Nephron progenitor cell (in vitro differentiated cells): ENCODE results near the gene ALPL.

Experiments used
- DNase-seq: peaks from one replicate; pipeline ENCODE4 v3.0.0; 2021
- H3K27ac Mint-ChIP-seq: 2 replicates; pipeline ENCODE4 v1.8.0; 2021; ENCODE audit warnings: mild to moderate bottlenecking, moderate library complexity, mixed read lengths
- H3K27me3 Mint-ChIP-seq: 2 replicates; pipeline ENCODE4 v1.8.0; 2021; ENCODE audit warnings: mild to moderate bottlenecking, low read depth, mixed read lengths; ENCODE audit not compliant: poor library complexity
- H3K36me3 Mint-ChIP-seq: 2 replicates; pipeline ENCODE4 v1.8.0; 2021; ENCODE audit warnings: low read depth, mixed read lengths
- H3K4me1 Mint-ChIP-seq: 2 replicates; pipeline ENCODE4 v1.8.0; 2021; ENCODE audit warnings: mixed read lengths
- H3K4me3 Mint-ChIP-seq: 2 replicates; pipeline ENCODE4 v1.8.0; 2021; ENCODE audit warnings: mild to moderate bottlenecking, moderate library complexity, mixed read lengths
- H3K9me3 Mint-ChIP-seq: 2 replicates; pipeline ENCODE4 v1.8.0; 2021; ENCODE audit warnings: mild to moderate bottlenecking, moderate library complexity, mixed read lengths
- CTCF ChIP-seq: fragments of 200-600 bp; sonication (generic); IDR thresholded peaks from 2 replicates; pipeline ENCODE4 v1.5.0; 2021; ENCODE audit warnings: antibody characterized with exemption

The ALPL gene

GRCh38 chr1:21546122-21546825 is 37.1 kb downstream of the ALPL start:
- peaks cover 31% of the 10 kb centered on the region for H3K4me1 Mint-ChIP-seq
- no peaks in the 10 kb centered on the region for H3K36me3 Mint-ChIP-seq
- DNase-seq, result no peak
- TF ChIP-seq CTCF, result no peak
- H3K27me3 Mint-ChIP-seq, result peaks cover 9% of the 10 kb centered on the region
- H3K4me3 Mint-ChIP-seq, result no peak overlapping the region
- H3K9me3 Mint-ChIP-seq, result no peaks in the 10 kb centered on the region
- H3K27ac Mint-ChIP-seq, result peak overlapping the region; percentile 48

- Mint-ChIP-seq H3K36me3 (no peaks in the 10 kb centered on the region), H3K4me1 (peaks cover 33% of the 10 kb centered on the region), H3K9me3 (no peaks in the 10 kb centered on the region), H3K4me3 (no peak overlapping the region), H3K27me3 (peaks cover 9% of the 10 kb centered on the region), H3K27ac (no peak overlapping the region)
- no peak for TF ChIP-seq CTCF
- DNase-seq, result no peak
Observed at GRCh38 chr1:21547876-21548275, 38.7 kb downstream of the ALPL start.

- Mint-ChIP-seq H3K4me1 (peaks cover 36% of the 10 kb centered on the region), H3K9me3 (no peaks in the 10 kb centered on the region), H3K4me3 (no peak overlapping the region), H3K27ac (no peak overlapping the region), H3K27me3 (peaks cover 9% of the 10 kb centered on the region), H3K36me3 (no peaks in the 10 kb centered on the region)
- no peak for TF ChIP-seq CTCF
- DNase-seq, result no peak
Observed at GRCh38 chr1:21550097-21550496, 40.9 kb downstream of the ALPL start.

GRCh38 chr1:21550866-21551475 is 41.7 kb downstream of the ALPL start:
- Mint-ChIP-seq H3K9me3 (no peaks in the 10 kb centered on the region), H3K4me3 (no peak overlapping the region), H3K36me3 (no peaks in the 10 kb centered on the region), H3K27ac (peak overlapping the region; percentile 46), H3K4me1 (peaks cover 33% of the 10 kb centered on the region), H3K27me3 (peaks cover 7% of the 10 kb centered on the region)
- no peak for DNase-seq
- TF ChIP-seq CTCF, result no peak

GRCh38 chr1:21552715-21553114 is 43.5 kb downstream of the ALPL start:
- Mint-ChIP-seq H3K27ac (no peak overlapping the region), H3K4me3 (no peak overlapping the region), H3K9me3 (no peaks in the 10 kb centered on the region), H3K4me1 (peaks cover 23% of the 10 kb centered on the region), H3K36me3 (peaks cover 4% of the 10 kb centered on the region), H3K27me3 (no peaks in the 10 kb centered on the region)
- no peak for DNase-seq
- no peak for TF ChIP-seq CTCF
